Activated CD4-positive, alpha-beta T cell treated with anti-CD3 and anti-CD28 coated beads, Interleukin-2, amount 50 U/mL, for 24 hours (primary cell): ENCODE measurements around the gene DNAJC28.
A peak's percentile ranks its signal among the peaks of the same experiment; 100 is the strongest.
"Not testable (repeated sequence)": the region's sequence is repeated elsewhere in the genome, so short reads cannot be mapped to it uniquely, and the experiment has no call there.

Experiments
- DNase-seq, 2 donors: peaks; one replicate each; pipeline ENCODE4 v3.0.0-alpha.2; 2020; ENCODE audit warnings: low read depth in 1 of 2, low spot score in 1 of 2

The DNAJC28 gene

DNA sequence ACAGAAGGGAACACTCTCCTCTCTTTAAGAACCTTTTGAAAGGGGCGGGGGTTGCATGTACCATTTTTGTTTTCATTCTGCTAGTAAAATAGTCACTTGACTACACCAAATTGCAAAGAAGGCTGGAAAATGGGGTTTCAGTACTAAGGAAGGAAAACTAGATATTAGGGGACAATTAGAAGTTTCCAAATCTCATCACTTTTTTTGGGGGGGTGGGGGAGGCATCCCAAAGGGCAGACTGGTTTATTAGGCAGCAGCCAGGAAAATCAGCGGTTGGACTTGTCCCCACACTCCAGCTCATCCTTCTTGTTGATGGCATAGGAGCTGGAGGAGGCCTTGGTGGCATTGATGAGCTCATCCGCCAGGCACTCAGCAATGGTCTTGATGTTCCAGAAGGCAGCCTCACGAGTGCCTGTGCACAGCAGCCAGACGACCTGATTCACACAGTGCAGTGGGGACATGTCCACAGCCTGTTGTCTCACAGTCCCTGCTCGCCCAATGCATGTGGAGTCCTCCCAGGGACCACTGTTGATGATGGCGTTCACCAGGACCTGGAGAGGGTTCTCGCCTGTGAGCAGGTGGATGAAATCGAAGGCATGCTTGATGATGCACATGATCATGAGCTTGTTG is 10.1 kb downstream of the DNAJC28 start:
- DNase-seq = no peak

DNA sequence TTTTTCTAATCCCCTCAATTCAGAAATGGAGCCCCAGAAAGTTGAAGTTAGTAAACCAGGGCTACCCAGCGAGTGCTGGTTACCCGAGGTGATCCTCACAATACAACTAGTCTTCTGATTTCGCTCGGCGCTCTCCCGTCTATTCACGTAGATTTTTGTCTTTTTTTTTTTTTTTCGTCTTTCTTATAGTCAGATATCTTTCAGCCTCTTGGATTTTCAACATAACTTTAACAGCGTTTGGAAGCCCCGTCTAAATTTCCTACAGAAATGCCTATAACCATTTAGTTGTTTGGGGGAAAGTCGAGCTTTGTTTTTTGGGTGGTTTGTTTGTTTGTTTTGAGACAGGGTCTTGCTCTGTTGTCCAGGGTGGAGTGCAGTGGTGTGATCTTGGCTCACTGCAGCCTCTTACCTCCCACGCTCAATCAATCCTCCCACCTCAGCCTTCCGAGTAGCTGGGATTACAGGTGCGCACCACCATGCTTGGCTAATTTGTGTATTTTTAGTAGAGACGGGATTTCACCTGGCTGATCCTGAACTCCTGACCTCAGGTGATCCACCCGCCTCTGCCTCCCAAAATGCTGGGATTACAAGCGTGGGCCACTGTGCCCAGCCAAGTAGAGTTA is 10.9 kb downstream of the DNAJC28 start:
- no peak for DNase-seq

DNA sequence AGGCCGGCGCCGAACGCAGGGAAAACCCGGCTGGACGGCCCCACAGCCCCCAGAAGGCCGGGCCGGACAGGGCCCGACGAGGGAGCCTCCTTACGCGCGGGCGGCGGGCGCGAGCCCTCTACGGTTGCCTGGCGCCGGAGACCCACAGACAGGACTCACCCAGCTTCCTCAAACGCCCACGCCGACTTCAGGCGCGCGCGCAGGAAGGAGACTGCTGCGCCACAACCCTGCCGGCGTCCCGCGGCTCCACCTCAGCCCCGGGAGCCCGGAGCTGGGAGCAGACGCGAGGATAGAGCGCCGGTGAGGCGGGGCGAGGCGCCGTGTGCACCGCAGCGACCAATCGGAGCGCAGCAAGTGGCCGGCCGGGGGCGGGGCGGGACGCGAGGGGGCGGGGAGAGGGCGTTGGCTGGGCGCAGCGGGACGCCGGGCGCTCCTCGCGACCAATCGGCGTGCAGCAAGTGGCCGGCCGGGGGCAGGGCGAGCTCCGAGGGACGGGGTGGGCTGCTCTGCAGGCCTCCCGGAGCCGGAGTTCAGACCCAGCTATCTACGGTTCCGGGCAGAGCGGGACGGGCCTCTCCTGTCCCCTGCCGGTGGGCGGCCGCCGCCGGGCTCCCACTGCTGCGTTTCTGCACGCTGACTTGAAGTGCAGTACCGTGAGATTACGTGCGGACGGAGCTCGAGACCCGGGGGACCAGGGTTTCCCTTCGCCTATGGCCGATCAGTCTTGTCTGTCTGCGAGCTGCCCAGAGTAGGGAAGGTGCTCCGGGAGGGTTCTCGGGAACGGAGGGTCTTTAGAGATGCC is 11.6 kb downstream of the DNAJC28 start, which contains the start of gene TMEM50B:
Gene TMEM50B (minus strand): TSS at position 296 of the 802 bp plus-strand sequence. CDS start 11,089 bp downstream, outside the sequence.
- peak; percentile 94 to 95 for DNase-seq

DNA sequence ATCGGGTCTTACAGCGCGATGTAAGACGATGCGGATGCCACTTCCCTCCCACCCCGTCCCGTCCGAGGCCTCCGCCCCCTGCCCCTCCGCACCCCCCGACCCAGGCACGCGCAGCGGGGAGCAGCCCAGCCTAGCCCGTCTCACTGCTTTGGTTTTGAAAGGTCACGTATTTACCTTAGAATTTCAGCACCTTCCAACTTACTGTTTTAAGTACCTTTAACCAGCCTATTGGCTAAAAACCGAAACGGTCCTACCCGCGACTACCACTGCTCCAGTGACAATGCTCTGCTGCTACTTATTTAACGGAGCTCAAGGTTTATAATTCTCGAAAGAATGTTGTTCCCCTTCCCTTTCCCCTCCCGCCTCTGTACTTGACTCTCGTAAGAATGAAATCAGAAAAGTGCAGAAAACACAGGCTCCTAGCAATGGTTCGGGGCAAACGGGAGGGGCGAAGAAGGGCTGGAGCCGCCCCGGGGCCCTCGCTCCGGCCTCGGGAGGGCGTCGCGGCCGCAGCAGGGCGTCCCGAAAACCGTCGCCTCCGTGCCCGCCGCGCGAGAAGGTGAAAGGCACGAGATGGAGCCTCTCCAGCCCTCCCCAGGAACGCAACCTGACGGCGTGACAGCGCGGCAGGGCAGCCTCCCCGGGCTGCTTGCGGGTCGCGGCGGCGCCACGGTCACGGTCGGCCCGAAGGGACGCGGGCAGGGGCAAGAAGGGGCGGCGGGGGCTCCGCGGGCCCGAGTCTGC is 12.4 kb downstream of the DNAJC28 start:
- peak; percentile 5 to 7 for DNase-seq

DNA sequence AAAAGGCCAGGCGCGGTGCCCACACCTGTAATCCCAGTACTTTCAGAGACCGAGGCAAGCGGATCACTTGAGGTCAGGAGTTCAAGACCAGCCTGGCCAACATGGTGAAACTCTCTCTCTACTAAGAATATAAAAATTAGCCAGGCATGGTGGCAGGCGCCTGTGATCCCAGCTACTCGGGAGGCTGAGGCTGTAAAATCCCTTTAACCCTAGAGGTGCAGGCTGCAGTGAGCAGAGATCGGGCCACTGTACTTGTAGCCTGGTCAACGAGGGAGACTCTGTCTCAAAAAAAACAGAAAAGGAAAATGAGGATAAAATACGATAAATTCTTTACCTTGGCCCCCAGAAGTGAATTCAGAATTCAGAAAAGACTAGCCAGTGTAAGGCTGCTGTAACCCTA is 13.3 kb downstream of the DNAJC28 start:
- no peak for DNase-seq

DNA sequence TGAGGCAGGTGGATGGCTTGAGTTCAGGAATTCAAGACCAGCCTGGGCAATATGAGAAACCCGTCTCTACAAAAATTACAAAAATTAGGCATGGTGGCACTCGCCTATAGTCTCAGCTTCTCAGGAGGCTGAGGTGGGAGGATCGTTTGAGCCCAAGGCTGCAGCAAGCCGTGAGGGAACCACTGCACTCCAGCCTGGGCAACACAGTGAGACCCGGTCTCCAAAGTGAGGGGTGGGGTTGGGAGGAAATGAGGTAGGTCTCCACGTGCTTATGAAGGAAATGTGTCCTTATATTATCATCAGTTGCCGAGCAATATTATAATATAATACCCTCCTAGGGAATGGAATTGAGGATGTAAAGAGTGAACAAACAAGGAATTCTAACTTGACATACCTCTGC is 14.4 kb downstream of the DNAJC28 start:
- no peak for DNase-seq

DNA sequence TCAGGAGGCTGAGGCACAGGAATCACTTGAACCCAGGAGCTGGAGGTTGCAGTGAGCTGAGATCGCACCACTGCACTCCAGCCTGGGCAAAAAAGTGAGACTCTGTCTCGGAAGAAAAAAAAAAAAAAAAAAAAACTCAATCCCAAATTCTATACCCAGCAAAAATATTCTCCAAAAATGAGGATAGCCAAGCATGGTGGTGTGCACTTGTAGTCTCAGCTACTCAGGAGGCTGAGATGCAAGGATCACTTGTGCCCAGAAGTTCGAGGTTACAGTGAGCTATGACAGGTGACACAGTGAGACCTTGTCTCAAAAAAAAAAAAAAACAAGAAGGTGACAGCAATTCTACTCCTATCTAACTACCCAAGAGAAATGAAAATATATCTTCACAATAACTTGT is 18.2 kb downstream of the DNAJC28 start:
- DNase-seq = no peak

DNA sequence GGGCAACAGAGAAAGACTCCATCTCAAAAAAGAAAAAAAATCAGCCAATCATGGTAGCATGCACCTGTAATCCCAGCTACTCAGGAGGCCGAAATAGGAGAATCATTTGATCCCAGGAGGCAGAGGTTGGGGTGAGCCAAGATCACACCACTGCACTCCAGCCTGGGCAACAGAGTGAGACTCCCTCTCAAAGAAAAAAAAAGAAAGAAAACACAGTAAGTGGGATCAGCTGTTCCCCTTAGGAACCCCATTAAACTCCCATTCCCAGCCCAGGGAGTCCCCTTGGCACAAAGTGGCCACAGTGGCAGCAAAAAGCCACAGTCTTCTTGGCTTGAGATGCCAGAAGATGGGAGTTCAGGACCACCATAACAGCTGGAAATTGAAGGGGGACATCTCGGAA is 20.8 kb downstream of the DNAJC28 start:
- no peak for DNase-seq

DNA sequence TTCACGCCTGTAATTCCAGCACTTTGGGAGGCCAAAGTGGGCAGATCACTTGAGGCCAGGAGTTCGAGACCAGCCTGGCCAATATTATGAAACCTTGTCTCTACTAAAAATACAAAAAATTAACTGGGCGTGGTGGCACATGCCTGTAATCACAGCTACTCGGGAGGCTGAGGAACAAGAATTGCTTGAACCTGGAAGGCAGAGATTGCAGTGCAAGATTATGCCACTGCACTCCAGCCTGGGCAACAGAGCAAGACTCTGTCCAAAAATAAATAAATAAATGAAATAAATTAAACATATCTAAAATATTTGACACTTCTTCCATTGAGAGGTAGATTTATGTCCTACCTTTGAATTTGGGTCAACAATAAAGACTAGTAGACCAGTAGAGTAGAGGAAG is 22.3 kb downstream of the DNAJC28 start:
- DNase-seq = not testable (repeated sequence)

DNA sequence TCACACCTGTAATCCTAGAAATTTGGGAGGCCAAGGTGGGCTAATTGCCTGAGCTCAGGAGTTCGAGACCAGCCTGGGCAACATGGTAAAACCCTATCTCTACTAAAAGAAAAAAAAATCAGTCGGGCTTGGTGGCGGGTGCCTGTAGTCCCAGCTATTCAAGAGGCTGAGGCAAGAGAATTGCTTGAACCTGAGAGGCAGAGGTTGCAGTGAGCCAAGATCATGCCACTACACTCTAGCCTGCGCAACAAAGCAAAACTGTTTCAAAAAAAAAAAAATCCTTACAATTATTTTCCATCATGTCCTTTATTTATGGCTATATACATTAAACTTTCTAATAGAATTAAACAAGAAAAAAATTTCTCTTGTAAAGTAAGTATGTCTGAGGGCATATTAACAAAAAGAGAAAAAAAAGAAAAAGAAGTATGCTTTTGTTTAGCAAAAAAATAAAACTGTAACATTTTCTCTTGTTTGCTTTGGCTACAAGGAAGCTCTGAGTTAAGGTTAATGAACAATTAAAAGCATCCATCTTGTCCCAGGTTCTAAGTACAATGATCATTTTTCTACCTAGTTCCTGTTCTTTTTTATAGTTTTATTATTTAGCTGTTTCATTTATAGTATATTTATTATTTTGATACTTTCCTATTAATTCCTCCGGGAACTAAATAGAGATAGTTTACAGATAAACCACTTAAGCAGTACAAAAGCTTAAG is 29.8 kb downstream of the DNAJC28 start:
- no peak for DNase-seq

DNA sequence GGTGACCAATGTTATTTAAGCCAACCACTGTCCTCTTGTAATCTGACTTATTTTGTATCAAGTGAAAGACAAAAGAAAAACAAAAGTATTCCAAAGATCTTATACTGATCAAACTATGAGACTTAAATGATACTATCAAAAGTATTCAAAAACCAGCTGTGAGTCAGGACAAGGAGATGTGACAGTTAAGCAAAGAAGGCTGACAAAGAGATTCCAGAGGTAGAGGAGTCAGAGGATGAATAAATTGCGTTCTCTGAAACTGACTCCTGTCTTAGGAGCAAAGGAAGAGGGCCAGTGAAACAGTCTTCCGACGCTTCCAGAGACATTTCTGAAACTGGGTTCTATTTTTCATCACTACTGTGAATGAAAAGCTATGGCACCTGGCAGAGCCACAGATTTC is 32.7 kb downstream of the DNAJC28 start:
- DNase-seq = no peak

DNA sequence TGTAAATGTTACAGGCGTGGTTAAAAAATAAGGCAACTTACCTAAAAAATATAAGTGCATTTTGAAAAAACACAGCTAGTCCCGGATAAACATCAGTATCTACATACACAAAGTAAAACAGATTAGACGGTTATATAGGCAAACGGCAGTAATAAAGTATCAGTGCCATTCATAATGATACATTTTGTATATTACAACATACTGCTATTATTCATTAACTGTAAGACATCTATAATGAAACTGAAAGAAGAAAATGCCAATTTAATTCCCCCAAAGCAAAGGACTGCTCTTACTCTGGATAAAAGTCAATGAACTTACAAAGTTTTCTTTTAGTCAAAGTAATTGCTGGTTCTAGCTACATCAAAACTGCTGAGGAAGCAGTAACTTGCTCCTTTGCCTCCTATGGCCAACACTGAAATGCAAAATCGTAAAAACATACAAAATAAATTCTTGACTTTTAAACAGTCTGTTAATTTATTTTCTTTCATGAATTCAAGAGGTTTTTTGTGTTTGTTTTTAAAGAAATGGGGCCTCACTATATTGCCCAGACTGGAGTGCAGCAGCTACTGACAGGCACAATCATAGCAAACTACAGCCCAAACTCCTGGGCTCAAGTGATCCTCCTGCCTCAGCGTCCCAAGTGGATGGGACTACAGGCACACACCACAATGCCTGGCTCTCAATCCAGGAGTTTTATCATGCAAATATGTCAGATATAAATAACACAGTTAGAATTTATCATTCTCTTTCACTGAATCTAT is 35.6 kb downstream of the DNAJC28 start:
- DNase-seq = no peak

DNA sequence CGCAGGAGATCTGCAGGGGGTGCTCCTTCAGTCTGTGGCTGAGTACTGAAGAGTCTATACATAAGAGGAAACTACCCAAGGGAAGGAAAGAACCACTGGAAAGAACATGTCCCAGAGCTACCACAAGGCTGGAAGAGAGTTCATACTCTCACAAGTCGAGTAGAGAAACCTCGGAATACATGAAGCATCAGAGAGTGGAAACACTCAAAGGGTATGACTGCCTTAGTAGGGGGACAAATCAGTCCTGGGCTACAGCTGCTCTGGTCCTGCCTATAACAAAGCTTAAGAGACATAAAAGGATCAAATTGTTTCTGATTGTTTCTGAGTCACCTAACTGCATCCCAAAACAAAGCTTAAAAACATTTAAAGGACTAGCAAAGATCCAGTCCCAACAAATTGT is 39.2 kb downstream of the DNAJC28 start:
- DNase-seq = no peak

DNA sequence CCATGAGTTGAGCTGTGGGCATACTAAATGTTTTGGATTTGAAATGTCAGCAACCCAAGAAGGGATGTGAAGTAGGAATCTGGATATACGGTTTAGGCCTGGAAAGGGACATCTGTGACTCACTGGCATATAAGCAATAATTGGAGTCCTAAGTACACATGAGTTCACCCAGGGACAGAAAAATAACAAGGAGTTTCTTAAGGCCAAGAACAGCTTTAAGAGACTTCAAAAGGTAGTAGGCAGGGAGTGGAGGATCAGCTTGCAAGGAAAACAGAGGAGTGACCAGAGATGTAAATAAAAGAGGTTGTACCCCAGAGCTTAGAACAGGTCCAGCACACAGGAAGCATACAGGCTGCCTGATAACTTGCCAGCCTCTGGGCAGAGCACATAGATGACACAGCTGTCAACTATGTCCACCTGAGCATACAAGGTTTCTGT is 39.9 kb downstream of the DNAJC28 start:
- no peak for DNase-seq

DNA sequence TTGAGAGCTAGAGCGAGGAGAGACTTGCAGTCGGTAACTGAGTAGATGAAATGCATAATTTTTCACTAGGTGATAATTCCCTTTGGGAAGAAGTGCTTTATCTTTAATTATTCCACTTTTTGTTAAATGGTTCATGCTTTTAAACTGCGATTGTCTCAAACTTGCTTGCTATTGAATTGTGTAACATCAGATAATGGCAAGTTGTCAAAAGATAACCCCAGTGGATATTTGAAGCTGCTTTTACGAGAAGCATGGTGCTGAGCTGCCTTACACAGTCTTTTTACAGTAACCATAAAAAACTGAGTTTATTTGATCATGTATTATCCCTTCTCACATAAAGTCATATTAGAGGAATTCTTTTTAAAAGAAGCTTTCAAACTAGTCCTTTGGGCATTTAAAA is 41.9 kb downstream of the DNAJC28 start:
- DNase-seq = no peak

DNA sequence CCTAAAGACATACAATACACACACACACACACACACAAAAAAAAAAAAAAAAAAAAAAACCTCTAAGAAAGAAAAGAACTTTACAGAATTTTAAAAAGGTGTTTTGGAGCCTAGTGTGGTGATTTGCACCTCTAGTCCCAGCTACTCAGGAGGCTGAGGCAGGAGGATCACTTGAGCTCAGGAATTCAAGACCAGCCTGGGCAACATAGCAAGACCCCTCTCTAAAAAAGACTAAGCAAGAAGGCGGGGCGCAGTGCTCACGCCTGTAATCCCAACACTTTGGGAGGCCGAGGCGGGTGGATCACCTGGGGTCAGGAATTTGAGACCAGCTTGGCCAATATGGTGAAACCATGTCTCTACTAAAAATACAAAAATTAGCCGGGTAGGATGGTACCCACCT is 44.9 kb downstream of the DNAJC28 start:
- DNase-seq = not testable (repeated sequence)

DNA sequence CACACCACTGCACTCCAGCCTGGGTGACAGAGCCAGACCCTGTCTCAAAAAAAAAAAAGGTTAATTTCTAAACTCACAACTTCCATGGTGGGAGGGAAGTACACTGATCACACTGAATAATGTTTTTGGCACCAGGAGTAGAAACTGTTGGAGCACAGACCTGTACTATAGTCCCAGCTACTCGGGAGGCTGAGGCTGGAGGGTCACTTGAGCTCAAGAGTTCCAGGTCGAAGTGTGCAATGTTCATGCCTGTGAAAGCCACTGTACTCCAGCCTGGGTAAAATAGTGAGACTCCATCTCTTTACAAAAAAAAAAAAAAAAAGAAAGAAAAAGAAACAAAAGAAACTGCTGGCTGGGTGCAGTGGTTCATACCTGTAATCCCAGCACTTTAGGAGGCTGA is 47.0 kb downstream of the DNAJC28 start:
- no peak for DNase-seq

DNA sequence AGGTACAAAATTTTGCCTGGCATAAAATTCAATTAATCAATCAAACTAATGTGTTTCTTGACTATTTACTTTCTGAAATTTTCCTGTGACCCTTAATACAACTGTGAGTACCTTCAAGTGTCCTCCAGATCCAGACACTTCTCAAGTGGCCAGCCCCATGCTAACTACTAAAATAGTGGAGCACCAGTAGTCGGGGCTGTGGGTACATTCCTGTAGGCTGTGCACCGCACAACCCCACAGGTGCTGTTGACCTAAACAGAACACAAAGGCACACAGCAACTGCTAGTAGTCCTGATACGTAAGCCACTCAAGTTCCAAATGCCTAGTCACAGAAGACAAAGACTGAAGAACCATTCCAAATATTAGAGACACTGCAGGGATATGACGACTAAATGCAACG is 48.3 kb downstream of the DNAJC28 start:
- DNase-seq = no peak

DNA sequence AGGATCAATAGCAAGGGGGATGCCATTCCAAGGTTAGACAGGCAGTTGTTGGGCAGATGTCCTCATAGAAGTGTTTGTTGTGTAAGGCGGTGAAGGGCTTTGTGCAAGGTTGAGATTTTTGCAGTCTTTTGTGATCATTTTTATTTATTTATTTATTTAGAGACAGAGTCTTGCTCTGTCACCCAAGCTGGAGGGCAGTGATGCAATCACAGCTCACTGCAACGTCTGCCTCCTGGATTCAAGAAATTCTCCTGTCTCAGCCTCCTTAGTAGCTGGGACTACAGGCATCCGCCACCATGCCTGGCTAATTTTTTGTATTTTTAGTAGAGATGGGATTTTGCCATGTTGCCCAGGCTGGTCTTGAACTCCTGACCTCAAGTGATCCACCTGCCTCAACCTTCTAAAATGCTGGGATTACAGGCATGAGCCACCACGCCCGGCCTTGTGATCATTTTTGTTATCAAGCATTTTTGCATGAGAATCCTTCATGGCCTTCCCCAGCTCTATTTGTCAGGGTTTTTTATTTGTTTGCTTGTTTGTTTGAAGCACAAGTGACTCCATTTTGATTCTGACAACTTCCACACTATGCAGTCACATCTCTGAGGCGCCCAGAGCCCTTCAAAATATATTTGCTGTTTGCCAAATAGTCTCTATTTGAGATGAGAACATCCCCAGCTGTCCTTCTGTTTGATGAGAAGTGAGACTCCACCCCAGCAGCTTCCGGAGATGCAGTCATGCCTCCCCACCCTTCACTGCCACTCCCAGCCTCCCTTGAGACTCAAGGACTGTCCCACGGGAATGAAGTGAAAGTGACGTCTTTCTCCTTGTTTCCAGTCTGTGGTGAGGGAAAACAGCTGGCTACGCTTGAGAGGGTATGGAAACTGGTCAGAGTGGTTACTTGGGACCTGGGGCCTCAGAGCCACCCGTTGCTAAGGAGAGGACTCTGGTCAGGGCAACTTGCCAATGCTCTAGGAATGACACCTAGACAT is 49.7 kb downstream of the DNAJC28 start:
- DNase-seq = no peak
